ENCODE measurements around the gene LRMDA. TPM values are rescaled to one million over a fixed set of nuclear protein-coding genes. Genes with fewer than 3 reads are reported as not detected.

Gene LRMDA
- total RNA-seq, 2 donors from 2014 or later = 9.6 to 12.6 TPM

DNA sequence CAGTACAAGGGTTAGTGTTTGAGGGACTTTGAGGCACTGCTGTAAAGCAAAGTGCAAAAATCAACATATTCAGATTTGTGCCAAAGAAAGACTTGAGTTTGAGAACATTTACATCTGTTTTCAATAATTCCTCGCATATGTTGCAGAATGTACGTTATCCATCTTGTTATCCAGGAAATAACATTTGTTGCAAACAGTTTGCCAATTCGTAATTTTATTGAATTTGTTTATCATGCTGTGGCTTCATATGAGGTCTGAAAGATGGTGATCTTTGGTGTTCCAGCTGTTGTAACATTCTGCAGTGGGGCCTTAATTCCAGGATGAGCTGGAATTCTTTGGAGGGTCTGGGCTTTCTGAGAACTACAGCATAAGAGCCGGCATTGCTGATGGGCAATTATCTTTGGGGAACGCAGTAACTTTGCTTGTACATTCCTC lies 396.2 kb downstream of the LRMDA start:
- WGBS = 88% methylated on average over 5 of the region's 5 CpGs
- Histone ChIP-seq H3K36me3 (no peaks in the 10 kb centered on the region), H3K4me3 (no peak overlapping the region), H3K27ac (no peak overlapping the region), H3K9me3 (no peaks in the 10 kb centered on the region), H3K4me1 (replicated peaks) (no peaks in the 10 kb centered on the region), H3K27me3 (replicated peaks; ENCODE audit: insufficient read depth) (no peaks in the 10 kb centered on the region)
- intact Hi-C loops (cut with DNase I) = no loop called here
- DNase-seq (ENCODE audit: low spot score) = no peak
- TF ChIP-seq POLR2AphosphoS5 (IDR thresholded peaks at IDR 0.05) = no peak
- no peak for TF ChIP-seq POLR2A (IDR thresholded peaks at IDR 0.05)
- TF ChIP-seq, protein P1, sequence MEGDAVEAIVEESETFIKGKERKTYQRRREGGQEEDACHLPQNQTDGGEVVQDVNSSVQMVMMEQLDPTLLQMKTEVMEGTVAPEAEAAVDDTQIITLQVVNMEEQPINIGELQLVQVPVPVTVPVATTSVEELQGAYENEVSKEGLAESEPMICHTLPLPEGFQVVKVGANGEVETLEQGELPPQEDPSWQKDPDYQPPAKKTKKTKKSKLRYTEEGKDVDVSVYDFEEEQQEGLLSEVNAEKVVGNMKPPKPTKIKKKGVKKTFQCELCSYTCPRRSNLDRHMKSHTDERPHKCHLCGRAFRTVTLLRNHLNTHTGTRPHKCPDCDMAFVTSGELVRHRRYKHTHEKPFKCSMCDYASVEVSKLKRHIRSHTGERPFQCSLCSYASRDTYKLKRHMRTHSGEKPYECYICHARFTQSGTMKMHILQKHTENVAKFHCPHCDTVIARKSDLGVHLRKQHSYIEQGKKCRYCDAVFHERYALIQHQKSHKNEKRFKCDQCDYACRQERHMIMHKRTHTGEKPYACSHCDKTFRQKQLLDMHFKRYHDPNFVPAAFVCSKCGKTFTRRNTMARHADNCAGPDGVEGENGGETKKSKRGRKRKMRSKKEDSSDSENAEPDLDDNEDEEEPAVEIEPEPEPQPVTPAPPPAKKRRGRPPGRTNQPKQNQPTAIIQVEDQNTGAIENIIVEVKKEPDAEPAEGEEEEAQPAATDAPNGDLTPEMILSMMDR (IDR thresholded peaks at IDR 0.05) = no peak

DNA sequence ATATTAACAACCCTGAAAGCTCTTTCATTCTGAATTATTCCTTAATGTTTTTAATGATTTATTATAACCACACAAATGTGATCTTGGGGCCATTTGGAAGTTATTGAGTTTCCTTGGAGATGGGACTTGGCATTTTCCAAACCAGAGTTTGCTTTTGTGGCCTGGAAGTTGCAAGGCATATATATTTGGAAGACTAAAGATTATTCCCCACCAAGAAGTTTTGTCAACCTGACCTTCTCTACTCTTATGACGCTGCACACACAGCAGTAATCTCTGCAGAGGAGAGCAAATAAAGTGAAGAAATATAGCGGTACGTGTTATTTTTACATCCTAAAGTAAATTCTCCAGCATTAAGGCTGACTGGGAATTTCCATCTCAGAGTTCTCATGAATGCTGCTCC lies 397.0 kb downstream of the LRMDA start:
- WGBS = 75% methylated on average over 3 of the region's 3 CpGs
- H3K9me3 ChIP-seq = no peaks in the 10 kb centered on the region
- intact Hi-C loops (cut with DNase I) = no loop called here
- no peak overlapping the region for H3K27ac ChIP-seq
- no peak overlapping the region for H3K4me3 ChIP-seq
- H3K36me3 ChIP-seq = no peaks in the 10 kb centered on the region
- no peak for TF ChIP-seq POLR2A (IDR thresholded peaks at IDR 0.05)
- TF ChIP-seq, protein P1 (IDR thresholded peaks at IDR 0.05) = no peak
- no peak for TF ChIP-seq POLR2AphosphoS5 (IDR thresholded peaks at IDR 0.05)
- no peak for DNase-seq (ENCODE audit: low spot score)
- H3K27me3 ChIP-seq (replicated peaks; ENCODE audit: insufficient read depth) = no peaks in the 10 kb centered on the region
- H3K4me1 ChIP-seq (replicated peaks) = no peaks in the 10 kb centered on the region

DNA sequence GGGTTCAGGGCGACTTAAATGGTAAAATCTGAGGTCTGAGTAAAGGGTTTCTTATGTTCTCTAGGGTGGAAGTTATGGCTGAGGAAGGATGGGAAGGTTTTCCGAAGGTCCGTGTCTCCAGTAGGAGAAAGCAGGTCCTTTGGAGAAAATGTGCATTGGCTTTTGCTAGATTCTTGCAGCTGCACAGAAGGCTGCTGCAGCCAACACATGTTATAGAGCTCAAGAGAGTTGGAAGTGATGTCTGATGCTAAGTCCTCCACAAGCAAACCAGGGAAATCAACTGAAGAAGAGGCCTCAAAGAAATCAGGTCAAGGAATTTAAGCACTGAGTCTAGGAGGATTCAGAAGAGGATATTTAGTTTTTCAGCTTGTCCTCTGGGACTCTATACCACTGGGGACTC lies 404.6 kb downstream of the LRMDA start:
- H3K27ac ChIP-seq = no peak overlapping the region
- H3K4me1 ChIP-seq (replicated peaks) = no peaks in the 10 kb centered on the region
- 99% methylated on average over 3 of the region's 3 CpGs for WGBS
- intact Hi-C loops (cut with DNase I) = no loop called here
- TF ChIP-seq, protein P1 (IDR thresholded peaks at IDR 0.05) = no peak
- no peak for TF ChIP-seq POLR2AphosphoS5 (IDR thresholded peaks at IDR 0.05)
- H3K27me3 ChIP-seq (replicated peaks; ENCODE audit: insufficient read depth) = no peaks in the 10 kb centered on the region
- H3K36me3 ChIP-seq = no peaks in the 10 kb centered on the region
- no peaks in the 10 kb centered on the region for H3K9me3 ChIP-seq
- DNase-seq (ENCODE audit: low spot score) = no peak
- no peak overlapping the region for H3K4me3 ChIP-seq

DNA sequence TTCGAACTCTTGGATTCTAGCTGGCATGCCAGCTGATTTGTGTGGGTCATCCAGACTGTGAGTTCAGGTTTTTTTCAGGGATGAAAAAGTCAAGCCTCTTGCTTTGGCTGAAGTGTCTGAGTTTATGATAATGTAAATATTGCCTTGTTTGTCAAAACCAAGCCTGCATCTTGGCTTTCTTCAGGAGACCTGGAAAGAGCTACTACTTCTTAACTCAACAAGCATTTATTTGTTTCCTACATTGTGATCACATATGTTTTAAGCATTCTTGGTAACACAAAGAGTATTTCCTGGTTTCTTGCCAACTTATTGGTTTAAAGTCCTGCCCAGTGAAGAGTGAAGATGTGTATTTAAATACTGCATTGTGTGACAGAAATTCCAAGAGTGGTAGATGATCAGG lies 407.1 kb downstream of the LRMDA start:
- H3K27ac ChIP-seq = no peak overlapping the region
- no peaks in the 10 kb centered on the region for H3K4me1 ChIP-seq (replicated peaks)
- no peak overlapping the region for H3K4me3 ChIP-seq
- no peaks in the 10 kb centered on the region for H3K9me3 ChIP-seq
- intact Hi-C loops (cut with DNase I) = no loop called here
- H3K27me3 ChIP-seq (replicated peaks; ENCODE audit: insufficient read depth) = no peaks in the 10 kb centered on the region
- WGBS = 84% methylated on average over 1 of the region's 1 CpG
- H3K36me3 ChIP-seq = no peaks in the 10 kb centered on the region
- no peak for DNase-seq (ENCODE audit: low spot score)
- TF ChIP-seq POLR2A (IDR thresholded peaks at IDR 0.05) = no peak
- TF ChIP-seq, protein P1 (IDR thresholded peaks at IDR 0.05) = no peak
- TF ChIP-seq POLR2AphosphoS5 (IDR thresholded peaks at IDR 0.05) = no peak

DNA sequence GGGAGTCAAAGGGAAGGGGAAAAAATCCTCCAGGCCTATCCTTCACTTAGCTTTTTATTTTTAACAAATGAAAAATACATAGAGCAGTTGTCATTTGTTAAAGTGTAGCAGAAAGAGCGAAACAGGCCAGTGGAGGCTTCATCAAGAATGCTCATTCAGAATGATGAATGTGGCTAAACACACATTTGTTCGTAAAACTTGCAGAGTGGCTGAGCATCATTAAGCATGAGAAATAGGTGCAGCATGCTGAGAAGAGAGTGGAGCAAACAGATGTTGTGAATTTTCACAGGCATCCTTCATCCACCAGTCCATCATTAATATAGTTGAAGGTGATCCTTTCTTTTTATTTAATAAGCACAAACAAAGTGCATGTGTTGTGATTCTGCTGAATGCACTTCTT lies 407.6 kb downstream of the LRMDA start:
- no peaks in the 10 kb centered on the region for H3K4me1 ChIP-seq (replicated peaks)
- intact Hi-C loops (cut with DNase I) = no loop called here
- TF ChIP-seq POLR2A (IDR thresholded peaks at IDR 0.05) (no peak), POLR2AphosphoS5 (IDR thresholded peaks at IDR 0.05) (no peak)
- TF ChIP-seq, protein P1 (IDR thresholded peaks at IDR 0.05) = no peak
- H3K9me3 ChIP-seq = no peaks in the 10 kb centered on the region
- H3K27me3 ChIP-seq (replicated peaks; ENCODE audit: insufficient read depth) = no peaks in the 10 kb centered on the region
- no peak for DNase-seq (ENCODE audit: low spot score)
- no peak overlapping the region for H3K27ac ChIP-seq
- WGBS = 93% methylated on average over 2 of the region's 2 CpGs
- no peaks in the 10 kb centered on the region for H3K36me3 ChIP-seq
- no peak overlapping the region for H3K4me3 ChIP-seq
